SK-N-SH treated with all-trans-retinoic acid at 6 μM for 48 hours (cell line): ENCODE results near the gene TBXAS1.

Experiments
- ARNTL ChIP-seq: fragments of 450-650 bp; formaldehyde crosslinking; IDR thresholded peaks from 2 replicates; pipeline ENCODE4 v1.5.0; 2020; ENCODE audit warnings: low read depth, mild to moderate bottlenecking, moderate library complexity, borderline replicate concordance
- BACH2 ChIP-seq: fragments of 250-450 bp; sonication (Bioruptor Pico); IDR thresholded peaks from 2 replicates; pipeline ENCODE4 v1.9.0; 2021; ENCODE audit warnings: mild to moderate bottlenecking, borderline replicate concordance
- CREB5 ChIP-seq: fragments of 250-450 bp; sonication (Bioruptor Pico); IDR thresholded peaks from 2 replicates; pipeline ENCODE4 v1.5.1; 2020; ENCODE audit warnings: low read depth, mild to moderate bottlenecking, moderate library complexity
- CSDC2 ChIP-seq: fragments of 250-450 bp; sonication (Bioruptor Pico); IDR thresholded peaks from 2 replicates; pipeline ENCODE4 v1.5.0; 2020; ENCODE audit warnings: mild to moderate bottlenecking, moderate library complexity
- GLIS3 ChIP-seq: fragments of 250-450 bp; sonication (Bioruptor Pico); IDR thresholded peaks from 2 replicates; pipeline ENCODE4 v1.5.0; 2020; ENCODE audit warnings: mild to moderate bottlenecking, moderate library complexity
- PATZ1 ChIP-seq: fragments of 250-450 bp; sonication (Bioruptor Pico); IDR thresholded peaks from 2 replicates; pipeline ENCODE4 v1.8.0; 2020; ENCODE audit warnings: mild to moderate bottlenecking, moderate library complexity, borderline replicate concordance
- RARB ChIP-seq: fragments of 250-450 bp; sonication (Bioruptor Pico); IDR thresholded peaks from 2 replicates; pipeline ENCODE4 v1.8.0; 2021; ENCODE audit warnings: mild to moderate bottlenecking, moderate library complexity
- SNAI2 ChIP-seq: fragments of 250-450 bp; sonication (Bioruptor Pico); IDR thresholded peaks from 2 replicates; pipeline ENCODE4 v1.5.0; 2020; ENCODE audit warnings: mild to moderate bottlenecking, moderate library complexity
- TCF4 ChIP-seq: fragments of 250-450 bp; sonication (Bioruptor Pico); IDR thresholded peaks from 2 replicates; pipeline ENCODE4 v1.8.0; 2021; ENCODE audit warnings: mild to moderate bottlenecking, moderate library complexity, borderline replicate concordance
- TOX ChIP-seq: fragments of 250-450 bp; sonication (Bioruptor Pico); IDR thresholded peaks from 2 replicates; pipeline ENCODE4 v1.8.0; 2021; ENCODE audit warnings: mild to moderate bottlenecking, moderate library complexity, borderline replicate concordance
- ZC3H10 ChIP-seq: fragments of 250-450 bp; sonication (Bioruptor Pico); IDR thresholded peaks from 2 replicates; pipeline ENCODE4 v1.5.1; 2021; ENCODE audit warnings: mild to moderate bottlenecking, moderate library complexity
- ZFP3 ChIP-seq: fragments of 250-450 bp; sonication (Bioruptor Pico); IDR thresholded peaks from 2 replicates; pipeline ENCODE4 v1.5.0; 2020; ENCODE audit warnings: mild to moderate bottlenecking, moderate library complexity
- ZNF70 ChIP-seq: fragments of 450-650 bp; formaldehyde crosslinking; IDR thresholded peaks from 2 replicates; pipeline ENCODE4 v1.5.0; 2020; ENCODE audit warnings: mild to moderate bottlenecking, moderate library complexity
- ZNF8 ChIP-seq: fragments of 450-650 bp; formaldehyde crosslinking; IDR thresholded peaks from 2 replicates; pipeline ENCODE4 v1.5.0; 2020; ENCODE audit warnings: mild to moderate bottlenecking, moderate library complexity

GRCh38 chr7:139886206-139886605 lies 57.1 kb downstream of the TBXAS1 start:
- TF ChIP-seq ZFP3 (no peak), PATZ1 (CRISPR knock-in tag) (no peak), GLIS3 (no peak), ARNTL (no peak), RARB (CRISPR knock-in tag) (no peak), TCF4 (CRISPR knock-in tag) (no peak), SNAI2 (CRISPR knock-in tag) (no peak), ZNF8 (CRISPR knock-in tag) (no peak), ZNF70 (CRISPR knock-in tag) (no peak), TOX (CRISPR knock-in tag) (no peak), ZC3H10 (CRISPR knock-in tag) (no peak), CSDC2 (CRISPR knock-in tag) (no peak), BACH2 (CRISPR knock-in tag) (no peak), CREB5 (CRISPR knock-in tag) (no peak)
